Muscle of back (tissue), 13 donors: ENCODE data around the gene NPY2R. TPM values are rescaled to one million over a fixed set of nuclear protein-coding genes. Genes with fewer than 3 reads are reported as not detected.
A peak's percentile ranks its signal among the peaks of the same experiment; 100 is the strongest.

ENCODE experiments used
- DNase-seq, 3 donors: peaks; one replicate each; pipeline versions ENCODE4 v3.0.0 to v3.0.0-alpha.2; 2013
- long read RNA-seq, 9 donors: transcript quantifications; one replicate each; lab custom pipeline, GENCODE V29; 2026
- polyA plus RNA-seq, 10 donors: library from polyadenylated mRNA; unstranded; fragments of 120-200 nt; gene quantifications; one replicate each; pipeline ENCODE4 v1.2.1, GENCODE V29; 2013; ENCODE audit not compliant: insufficient read length in 10 of 10

The NPY2R gene
- polyA plus RNA-seq: under 1 TPM in 3 of 10 donors, not detected in 7; 0.05 to 0.07 (median 0.07) TPM
- long read RNA-seq, donor 1: 0 reads
- long read RNA-seq, donor 2: 0 reads
- long read RNA-seq, donor 3: 0 reads
- long read RNA-seq, donor 4: 0 reads
- long read RNA-seq, donor 5: 0 reads
- long read RNA-seq, donor 6: 0 reads
- long read RNA-seq, donor 7: 0 reads
- long read RNA-seq, donor 8: 0 reads
- long read RNA-seq, donor 9: 0 reads

- DNase-seq: peak in 2 of 3 donors; percentile 1 to 14
Observed at GRCh38 chr4:155208258-155209054, at the start of gene NPY2R. NPY2R (plus strand) TSS chr4:155208636; CDS start chr4:155213940, 5,304 bp downstream.

- no peak for DNase-seq
Observed at GRCh38 chr4:155161357-155161756, 47.1 kb upstream of the NPY2R start.

GRCh38 chr4:155164718-155165117, 43.7 kb upstream of the NPY2R start:
- DNase-seq: no peak

GRCh38 chr4:155170569-155170968, 37.9 kb upstream of the NPY2R start:
- DNase-seq: no peak

GRCh38 chr4:155173371-155173770, 35.1 kb upstream of the NPY2R start:
- peak in 1 of 3 donors; percentile 4 for DNase-seq

GRCh38 chr4:155174668-155175067, 33.8 kb upstream of the NPY2R start:
- DNase-seq: no peak

GRCh38 chr4:155179216-155179615, 29.2 kb upstream of the NPY2R start:
- peak in 2 of 3 donors; percentile 1 to 28 for DNase-seq

GRCh38 chr4:155186972-155187371, 21.5 kb upstream of the NPY2R start:
- DNase-seq: no peak

- DNase-seq: no peak
Observed at GRCh38 chr4:155187989-155188388, 20.4 kb upstream of the NPY2R start.

GRCh38 chr4:155190099-155190498, 18.3 kb upstream of the NPY2R start:
- no peak for DNase-seq

- no peak for DNase-seq
Observed at GRCh38 chr4:155197757-155198156, 10.7 kb upstream of the NPY2R start.

- DNase-seq: peak in 2 of 3 donors; percentile 5 to 40
Observed at GRCh38 chr4:155207534-155208257, 740 bp upstream of the NPY2R start.

- no peak for DNase-seq
Observed at GRCh38 chr4:155220025-155220424, 11.6 kb downstream of the NPY2R start.

- no peak for DNase-seq
Observed at GRCh38 chr4:155227131-155227530, 18.7 kb downstream of the NPY2R start.

GRCh38 chr4:155228713-155229112, 20.3 kb downstream of the NPY2R start:
- DNase-seq: no peak

- DNase-seq: no peak
Observed at GRCh38 chr4:155232432-155232831, 24.0 kb downstream of the NPY2R start.

- no peak for DNase-seq
Observed at GRCh38 chr4:155234206-155234605, 25.8 kb downstream of the NPY2R start.

- DNase-seq: no peak
Observed at GRCh38 chr4:155237567-155237966, 29.1 kb downstream of the NPY2R start.

GRCh38 chr4:155241225-155241624, 32.8 kb downstream of the NPY2R start:
- no peak for DNase-seq

GRCh38 chr4:155241664-155242063, 33.2 kb downstream of the NPY2R start:
- no peak for DNase-seq

- DNase-seq: no peak
Observed at GRCh38 chr4:155245105-155245504, 36.7 kb downstream of the NPY2R start.
